Smooth muscle cell (in vitro differentiated cells): Measurements from ENCODE around the gene VPS18. TPM values are rescaled to one million over a fixed set of nuclear protein-coding genes. Genes with fewer than 3 reads are reported as not detected.

ENCODE experiments used
- DNase-seq: peaks from one replicate; lab custom pipeline; 2025; ENCODE audit not compliant: unreplicated experiment; lab: John Stamatoyannopoulos, UW
- H2AFZ ChIP-seq: fragments of 200-600 bp; sonication (generic); 2 replicates; pipeline ENCODE4 v1.6.0; 2016; ENCODE audit warnings: antibody characterized with exemption, low read depth, mild to moderate bottlenecking
- H3F3A ChIP-seq: fragments of 200-600 bp; sonication (generic); 2 replicates; pipeline ENCODE4 v1.6.0; 2017; ENCODE audit warnings: antibody characterized with exemption, low read depth
- H3K27ac ChIP-seq: fragments of 200-600 bp; sonication (generic); 2 replicates; pipeline ENCODE4 v1.5.1; 2016; ENCODE audit warnings: low read depth, mild to moderate bottlenecking
- H3K27me3 ChIP-seq: fragments of 200-600 bp; sonication (generic); 2 replicates; pipeline ENCODE4 v1.6.1; 2016; ENCODE audit warnings: low read depth, mild to moderate bottlenecking
- H3K36me3 ChIP-seq: fragments of 200-600 bp; sonication (generic); 2 replicates; pipeline ENCODE4 v1.5.1; 2016; ENCODE audit warnings: low read depth
- H3K4me1 ChIP-seq: fragments of 200-600 bp; sonication (generic); 2 replicates; pipeline ENCODE4 v1.5.1; 2016; ENCODE audit warnings: low read depth
- H3K4me2 ChIP-seq: fragments of 200-600 bp; sonication (generic); 2 replicates; pipeline ENCODE4 v1.6.0; 2016; ENCODE audit warnings: mild to moderate bottlenecking
- H3K4me3 ChIP-seq: fragments of 200-600 bp; sonication (generic); 2 replicates; pipeline ENCODE4 v1.5.1; 2016; ENCODE audit warnings: mild to moderate bottlenecking
- H3K79me2 ChIP-seq: fragments of 200-600 bp; sonication (generic); 2 replicates; pipeline ENCODE4 v1.6.0; 2016; ENCODE audit warnings: low read depth, mild to moderate bottlenecking
- H3K9ac ChIP-seq: fragments of 200-600 bp; sonication (generic); 2 replicates; pipeline ENCODE4 v1.6.0; 2016; ENCODE audit warnings: low read depth
- H3K9me3 ChIP-seq: fragments of 200-600 bp; sonication (generic); replicated peaks from 2 replicates; pipeline ENCODE4 v1.5.1; 2016; ENCODE audit warnings: low read depth
- H4K20me1 ChIP-seq: fragments of 200-600 bp; sonication (generic); 2 replicates; pipeline ENCODE4 v1.6.0; 2016; ENCODE audit warnings: low read depth
- WGBS: methylation state at CpG from one replicate; pipeline ENCODE4 v1.1.7; 2016; ENCODE audit warnings: low lambda C conversion rate; 5-methylcytosine and 5-hydroxymethylcytosine counted together
- polyA plus RNA-seq: library from polyadenylated mRNA; unstranded; fragments of >200 nt; fragmentation: Nextera tagmentation; extraction: Ambion mirVana; gene quantifications from 2 replicates; pipeline ENCODE4 v1.2.1, GENCODE V29; 2016
- total RNA-seq: library from RNA; depleted of rRNA; stranded (reverse); fragments of >200 nt; gene quantifications from 2 replicates; pipeline ENCODE4 v1.2.3, GENCODE V29; 2014
- TF ChIP-seq, protein P1 (sequence below): fragments of 200-600 bp; sonication (generic); IDR thresholded peaks from 2 replicates; pipeline ENCODE4 v1.5.1; 2017; ENCODE audit warnings: borderline replicate concordance, mild to moderate bottlenecking, antibody characterized with exemption; ENCODE audit not compliant: insufficient read depth, poor library complexity, severe bottlenecking

The VPS18 gene
- total and polyA plus RNA-seq, 2 experiments from 2014 or later, result 14.2 to 17.2 TPM

DNA sequence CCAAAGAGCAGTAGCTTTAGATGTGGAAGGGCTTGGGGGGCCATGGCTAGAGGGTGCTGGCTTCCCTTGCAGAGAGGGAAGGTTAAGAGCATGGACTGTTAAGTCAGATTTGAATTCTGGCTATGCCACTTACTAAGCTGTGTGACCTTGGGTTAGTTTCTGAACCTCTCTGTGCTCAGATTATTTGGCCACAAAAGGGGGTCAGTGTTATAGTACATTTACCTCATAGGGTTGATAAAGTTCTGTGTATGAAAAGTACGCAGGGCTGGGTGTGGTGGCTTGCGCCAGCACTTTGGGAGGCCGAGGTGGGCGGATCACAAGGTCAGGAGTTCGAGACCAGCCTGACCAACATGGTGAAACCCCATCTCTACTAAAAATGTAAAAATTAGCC is 6.8 kb downstream of the VPS18 start:
- Histone ChIP-seq H3K27me3 (no peaks in the 10 kb centered on the region), H3K79me2 (peaks cover 13% of the 10 kb centered on the region), H3F3A (no peaks in the 10 kb centered on the region), H3K27ac (no peak overlapping the region), H3K4me3 (no peak overlapping the region), H4K20me1 (peaks cover 55% of the 10 kb centered on the region), H3K9me3 (no peaks in the 10 kb centered on the region), H3K4me2 (no peak overlapping the region), H2AFZ (no peak overlapping the region), H3K36me3 (peaks cover 5% of the 10 kb centered on the region), H3K4me1 (no peaks in the 10 kb centered on the region), H3K9ac (no peak overlapping the region)
- TF ChIP-seq, protein P1, sequence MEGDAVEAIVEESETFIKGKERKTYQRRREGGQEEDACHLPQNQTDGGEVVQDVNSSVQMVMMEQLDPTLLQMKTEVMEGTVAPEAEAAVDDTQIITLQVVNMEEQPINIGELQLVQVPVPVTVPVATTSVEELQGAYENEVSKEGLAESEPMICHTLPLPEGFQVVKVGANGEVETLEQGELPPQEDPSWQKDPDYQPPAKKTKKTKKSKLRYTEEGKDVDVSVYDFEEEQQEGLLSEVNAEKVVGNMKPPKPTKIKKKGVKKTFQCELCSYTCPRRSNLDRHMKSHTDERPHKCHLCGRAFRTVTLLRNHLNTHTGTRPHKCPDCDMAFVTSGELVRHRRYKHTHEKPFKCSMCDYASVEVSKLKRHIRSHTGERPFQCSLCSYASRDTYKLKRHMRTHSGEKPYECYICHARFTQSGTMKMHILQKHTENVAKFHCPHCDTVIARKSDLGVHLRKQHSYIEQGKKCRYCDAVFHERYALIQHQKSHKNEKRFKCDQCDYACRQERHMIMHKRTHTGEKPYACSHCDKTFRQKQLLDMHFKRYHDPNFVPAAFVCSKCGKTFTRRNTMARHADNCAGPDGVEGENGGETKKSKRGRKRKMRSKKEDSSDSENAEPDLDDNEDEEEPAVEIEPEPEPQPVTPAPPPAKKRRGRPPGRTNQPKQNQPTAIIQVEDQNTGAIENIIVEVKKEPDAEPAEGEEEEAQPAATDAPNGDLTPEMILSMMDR, result no peak
- DNase-seq, result no peak
- WGBS, result 79% methylated on average over 5 of the region's 5 CpGs

- no peaks in the 10 kb centered on the region for H3F3A ChIP-seq
- peaks cover 57% of the 10 kb centered on the region for H4K20me1 ChIP-seq
- H3K4me1 ChIP-seq, result peaks cover 8% of the 10 kb centered on the region
- H3K27ac ChIP-seq, result no peak overlapping the region
- no peak overlapping the region for H3K4me3 ChIP-seq
- no peak overlapping the region for H3K4me2 ChIP-seq
- no peak for DNase-seq
- no peak overlapping the region for H2AFZ ChIP-seq
- no peaks in the 10 kb centered on the region for H3K36me3 ChIP-seq
- TF ChIP-seq, protein P1, result no peak
- WGBS, result 93% methylated on average over 33 of the region's 33 CpGs
- H3K27me3 ChIP-seq, result no peaks in the 10 kb centered on the region
- peaks cover 3% of the 10 kb centered on the region for H3K79me2 ChIP-seq
- no peak overlapping the region for H3K9ac ChIP-seq
- no peaks in the 10 kb centered on the region for H3K9me3 ChIP-seq
Measured at GRCh38 chr15:40902605-40903561, 8.6 kb downstream of the VPS18 start.

- 91% methylated on average over 7 of the region's 7 CpGs for WGBS
- Histone ChIP-seq H3K79me2 (peaks cover 3% of the 10 kb centered on the region), H4K20me1 (peaks cover 57% of the 10 kb centered on the region), H3K4me1 (peaks cover 8% of the 10 kb centered on the region), H3K4me2 (no peak overlapping the region), H2AFZ (no peak overlapping the region), H3K27ac (no peak overlapping the region), H3K4me3 (no peak overlapping the region), H3K36me3 (no peaks in the 10 kb centered on the region), H3K9ac (no peak overlapping the region), H3K9me3 (no peaks in the 10 kb centered on the region), H3F3A (no peaks in the 10 kb centered on the region), H3K27me3 (no peaks in the 10 kb centered on the region)
- TF ChIP-seq, protein P1, result no peak
- DNase-seq, result no peak
Measured at GRCh38 chr15:40904552-40905201, 10.4 kb downstream of the VPS18 start.
